ENCODE data around the gene ZDHHC9.

DNA sequence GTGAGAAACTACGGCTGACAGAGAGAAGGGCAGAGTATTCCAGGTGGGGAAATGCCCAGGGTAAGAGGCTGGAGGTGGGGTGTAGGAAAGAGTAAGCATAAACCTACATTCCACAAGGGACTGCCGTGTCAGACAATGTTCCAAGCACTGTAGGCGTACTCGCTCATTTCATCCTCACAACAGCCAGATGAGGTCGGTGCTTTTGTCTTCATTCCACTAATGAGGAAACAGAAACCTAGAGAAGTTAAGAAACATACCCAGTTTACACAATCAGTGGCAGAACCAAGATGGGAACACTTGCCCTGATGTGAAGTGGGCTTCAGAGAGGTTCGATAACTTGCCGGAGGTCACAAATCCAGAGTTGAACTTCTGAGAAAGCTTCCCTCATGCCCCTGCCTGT, 59.3 kb downstream of the ZDHHC9 start:
- TF ChIP-seq EZH2 (IDR thresholded peaks at IDR 0.05; ENCODE audit: borderline replicate concordance, low read depth, low read length, poor library complexity, severe bottlenecking): no peak
- TF ChIP-seq, protein P1, sequence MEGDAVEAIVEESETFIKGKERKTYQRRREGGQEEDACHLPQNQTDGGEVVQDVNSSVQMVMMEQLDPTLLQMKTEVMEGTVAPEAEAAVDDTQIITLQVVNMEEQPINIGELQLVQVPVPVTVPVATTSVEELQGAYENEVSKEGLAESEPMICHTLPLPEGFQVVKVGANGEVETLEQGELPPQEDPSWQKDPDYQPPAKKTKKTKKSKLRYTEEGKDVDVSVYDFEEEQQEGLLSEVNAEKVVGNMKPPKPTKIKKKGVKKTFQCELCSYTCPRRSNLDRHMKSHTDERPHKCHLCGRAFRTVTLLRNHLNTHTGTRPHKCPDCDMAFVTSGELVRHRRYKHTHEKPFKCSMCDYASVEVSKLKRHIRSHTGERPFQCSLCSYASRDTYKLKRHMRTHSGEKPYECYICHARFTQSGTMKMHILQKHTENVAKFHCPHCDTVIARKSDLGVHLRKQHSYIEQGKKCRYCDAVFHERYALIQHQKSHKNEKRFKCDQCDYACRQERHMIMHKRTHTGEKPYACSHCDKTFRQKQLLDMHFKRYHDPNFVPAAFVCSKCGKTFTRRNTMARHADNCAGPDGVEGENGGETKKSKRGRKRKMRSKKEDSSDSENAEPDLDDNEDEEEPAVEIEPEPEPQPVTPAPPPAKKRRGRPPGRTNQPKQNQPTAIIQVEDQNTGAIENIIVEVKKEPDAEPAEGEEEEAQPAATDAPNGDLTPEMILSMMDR (conservative IDR thresholded peaks at IDR 0.05; ENCODE audit: low read depth, low read length): no peak
